GM12891 (cell line): ENCODE data around the gene ANKH.

Experiments
- POLR2A ChIP-seq: IDR thresholded peaks from 2 replicates; pipeline ENCODE4 v1.6.1; 2011; ENCODE audit warnings: low read depth, low read length, control low read depth
- POLR2AphosphoS5 ChIP-seq: IDR thresholded peaks from 2 replicates; pipeline ENCODE4 v1.6.1; 2011; ENCODE audit warnings: low read depth, low read length, control low read depth
- TAF1 ChIP-seq: IDR thresholded peaks from 2 replicates; pipeline ENCODE4 v1.6.1; 2011; ENCODE audit warnings: low read depth, low read length, control low read depth

- TF ChIP-seq TAF1, result no peak
- TF ChIP-seq POLR2A, result no peak
- no peak for TF ChIP-seq POLR2AphosphoS5
Observed at GRCh38 chr5:14801792-14802191, 69.8 kb downstream of the ANKH start.
